NCI-H2171 (cell line): Measurements from ENCODE around the gene PRKAG2.
"Not testable (repeated sequence)": the region's sequence is repeated elsewhere in the genome, so short reads cannot be mapped to it uniquely, and the experiment has no call there.

Source experiments
- DNase-seq: peaks from one replicate; lab custom pipeline; 2025; lab: John Stamatoyannopoulos, UW

The PRKAG2 gene

GRCh38 chr7:151884312-151885201 lies 7.6 kb upstream of the PRKAG2 start:
- DNase-seq: no peak

- DNase-seq: no peak
Measured at GRCh38 chr7:151883857-151884256, 6.9 kb upstream of the PRKAG2 start.

- DNase-seq: no peak
Measured at GRCh38 chr7:151882734-151883133, 5.8 kb upstream of the PRKAG2 start.

GRCh38 chr7:151880688-151881087 lies 3.8 kb upstream of the PRKAG2 start:
- DNase-seq: no peak

- no peak for DNase-seq
Measured at GRCh38 chr7:151877911-151878835, 1.3 kb upstream of the PRKAG2 start.

- DNase-seq: peak; percentile 62
Measured at GRCh38 chr7:151875942-151876898, 695 bp downstream of the PRKAG2 start.

- DNase-seq: not testable (repeated sequence)
Measured at GRCh38 chr7:151874479-151874878, 2.4 kb downstream of the PRKAG2 start.

- no peak for DNase-seq
Measured at GRCh38 chr7:151873402-151873965, 3.4 kb downstream of the PRKAG2 start.

- no peak for DNase-seq
Measured at GRCh38 chr7:151872531-151873401, 4.1 kb downstream of the PRKAG2 start.

GRCh38 chr7:151871904-151872303 lies 5.0 kb downstream of the PRKAG2 start:
- DNase-seq: no peak

- DNase-seq: no peak
Measured at GRCh38 chr7:151871189-151871735, 5.7 kb downstream of the PRKAG2 start.

GRCh38 chr7:151869968-151870918 lies 6.7 kb downstream of the PRKAG2 start:
- DNase-seq: no peak

- DNase-seq: no peak
Measured at GRCh38 chr7:151869455-151869854, 7.5 kb downstream of the PRKAG2 start.

GRCh38 chr7:151869109-151869428 lies 7.8 kb downstream of the PRKAG2 start:
- DNase-seq: no peak

- no peak for DNase-seq
Measured at GRCh38 chr7:151868396-151869108, 8.4 kb downstream of the PRKAG2 start.

GRCh38 chr7:151867912-151868311 lies 9.0 kb downstream of the PRKAG2 start:
- no peak for DNase-seq

- DNase-seq: no peak
Measured at GRCh38 chr7:151866761-151867655, 9.9 kb downstream of the PRKAG2 start.
